ENCODE results near the gene FFAR2.

- TF ChIP-seq MAZ (IDR thresholded peaks at IDR 0.05; ENCODE audit: borderline replicate concordance, low read depth, low read length) (no peak), RFX5 (IDR thresholded peaks at IDR 0.05) (no peak), HDAC2 (IDR thresholded peaks at IDR 0.05) (no peak), CTCF (IDR thresholded peaks at IDR 0.05) (no peak), EHMT2 (IDR thresholded peaks at IDR 0.05; ENCODE audit: low read depth) (no peak), EP300 (IDR thresholded peaks at IDR 0.05) (no peak), POLR2A (IDR thresholded peaks at IDR 0.05; ENCODE audit: low read length) (no peak)
Measured at GRCh38 chr19:35427187-35427586, 20.9 kb upstream of the FFAR2 start.

Measured in A549 (cell line).